Hematopoietic multipotent progenitor cell treated with erythropoietin and hydrocortisone succinate and interleukin-3 and kit ligand, for 15 days (in vitro differentiated cells): ENCODE results near the gene FIG4.
"Not testable (repeated sequence)": the region's sequence is repeated elsewhere in the genome, so short reads cannot be mapped to it uniquely, and the experiment has no call there.

Source experiments
- DNase-seq: peaks from one replicate; pipeline ENCODE4 v3.0.0-alpha.2; 2015; ENCODE audit warnings: low spot score

The FIG4 gene

DNA sequence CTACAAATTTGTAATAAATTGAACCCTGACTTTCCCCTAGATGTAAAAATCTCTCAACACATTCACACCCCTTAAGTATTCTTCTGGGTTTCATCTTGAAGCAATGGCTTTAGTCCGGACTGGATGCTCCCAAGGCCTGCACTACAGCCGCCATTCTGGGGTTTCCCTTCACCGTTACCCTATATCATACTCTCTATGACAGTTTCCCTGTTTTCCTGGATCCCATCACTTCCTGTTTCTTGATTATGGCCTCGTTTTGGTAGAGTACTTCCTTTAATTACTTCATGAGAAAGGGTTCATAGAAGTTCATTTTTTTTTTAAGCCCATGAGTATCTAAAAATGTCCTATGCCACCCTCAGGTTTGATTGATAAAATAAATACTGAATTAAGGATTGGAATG lies 11.7 kb downstream of the FIG4 start:
- no peak for DNase-seq

- DNase-seq = peak; percentile 77
Measured at GRCh38 chr6:109705258-109705657, 14.2 kb downstream of the FIG4 start.

DNA sequence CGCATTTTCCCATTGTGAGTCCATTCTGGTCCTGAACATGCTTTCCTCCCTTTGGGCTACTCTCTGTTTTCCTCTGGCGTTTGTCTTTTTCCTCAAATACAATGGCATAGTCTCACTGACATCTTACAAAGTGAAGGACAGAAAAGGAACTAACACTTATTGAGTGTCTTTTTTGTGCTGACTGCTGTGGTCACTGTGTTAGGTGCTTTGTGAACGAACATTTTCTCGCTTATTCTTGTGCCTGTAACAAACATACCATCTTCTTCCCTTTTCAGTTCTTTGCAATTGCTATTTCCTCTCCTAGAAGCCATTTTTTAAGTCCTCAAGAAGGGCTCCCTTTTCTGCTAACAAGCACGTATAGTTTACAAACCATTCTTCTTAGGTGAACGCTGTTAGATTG lies 15.4 kb downstream of the FIG4 start:
- DNase-seq = no peak

GRCh38 chr6:109708099-109708498 lies 17.0 kb downstream of the FIG4 start:
- DNase-seq = not testable (repeated sequence)

- DNase-seq = no peak
Measured at GRCh38 chr6:109713097-109713496, 22.0 kb downstream of the FIG4 start.

GRCh38 chr6:109714166-109714565 lies 23.1 kb downstream of the FIG4 start:
- no peak for DNase-seq

GRCh38 chr6:109714611-109715010 lies 23.5 kb downstream of the FIG4 start:
- DNase-seq = no peak

DNA sequence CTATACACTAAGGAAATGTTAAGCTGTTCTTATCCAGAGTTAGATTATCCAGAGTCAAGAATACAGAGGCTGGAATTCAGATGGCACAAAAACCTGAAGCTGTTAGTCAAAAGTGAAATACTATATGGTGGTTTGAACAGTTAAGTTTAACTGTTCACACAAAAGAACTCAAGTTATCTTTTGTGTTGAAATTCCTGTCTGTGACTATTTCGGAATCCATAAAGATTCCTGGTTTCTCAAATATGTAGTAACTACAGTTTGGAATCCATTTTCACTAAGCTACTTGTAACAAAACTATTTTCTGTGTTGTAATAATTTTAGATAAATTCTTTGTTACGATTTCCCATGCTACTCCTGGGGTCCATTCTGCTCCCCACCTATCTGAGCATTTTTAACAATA lies 24.5 kb downstream of the FIG4 start:
- no peak for DNase-seq

GRCh38 chr6:109717971-109718370 lies 26.9 kb downstream of the FIG4 start:
- DNase-seq = no peak

DNA sequence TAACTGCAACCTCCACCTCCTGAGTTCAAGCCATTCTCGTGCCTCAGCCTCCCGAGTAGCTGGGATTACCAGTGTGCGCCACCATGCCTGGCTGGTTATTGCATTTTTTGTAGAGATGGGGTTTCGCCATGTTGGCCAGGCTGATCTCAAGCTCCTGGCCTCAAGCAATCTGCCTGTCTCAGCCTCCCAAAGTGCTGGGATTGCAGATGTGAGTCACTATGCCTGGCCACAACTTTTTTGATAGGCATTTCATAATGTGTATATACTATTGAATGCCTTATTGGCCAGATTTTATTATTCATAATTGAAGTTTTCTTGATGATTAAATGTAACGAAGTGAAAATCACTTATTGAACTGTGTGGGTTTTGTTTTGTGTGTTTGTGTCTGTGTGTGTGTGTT lies 27.9 kb downstream of the FIG4 start:
- no peak for DNase-seq

GRCh38 chr6:109720311-109720710 lies 29.2 kb downstream of the FIG4 start:
- DNase-seq = no peak

GRCh38 chr6:109722011-109722410 lies 30.9 kb downstream of the FIG4 start:
- DNase-seq = no peak

GRCh38 chr6:109722564-109723254 lies 31.6 kb downstream of the FIG4 start:
- DNase-seq = no peak

DNA sequence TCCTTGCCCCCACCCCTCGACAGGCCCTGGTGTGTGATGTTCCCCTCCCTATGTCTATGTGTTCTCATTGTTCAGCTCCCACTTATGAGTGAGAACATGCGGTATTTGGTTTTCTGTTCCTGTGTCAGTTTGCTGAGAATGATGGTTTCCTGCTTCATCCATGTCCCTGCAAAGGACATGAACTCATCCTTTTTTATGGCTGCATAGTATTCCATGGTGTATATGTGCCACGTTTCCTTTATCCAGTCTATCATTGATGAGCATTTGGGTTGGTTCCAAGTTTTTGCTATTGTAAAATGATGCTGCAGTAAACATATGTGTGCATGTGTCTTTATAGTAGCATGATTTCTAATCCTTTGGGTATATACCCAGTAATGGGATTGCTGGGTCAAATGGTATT lies 34.2 kb downstream of the FIG4 start:
- DNase-seq = not testable (repeated sequence)

DNA sequence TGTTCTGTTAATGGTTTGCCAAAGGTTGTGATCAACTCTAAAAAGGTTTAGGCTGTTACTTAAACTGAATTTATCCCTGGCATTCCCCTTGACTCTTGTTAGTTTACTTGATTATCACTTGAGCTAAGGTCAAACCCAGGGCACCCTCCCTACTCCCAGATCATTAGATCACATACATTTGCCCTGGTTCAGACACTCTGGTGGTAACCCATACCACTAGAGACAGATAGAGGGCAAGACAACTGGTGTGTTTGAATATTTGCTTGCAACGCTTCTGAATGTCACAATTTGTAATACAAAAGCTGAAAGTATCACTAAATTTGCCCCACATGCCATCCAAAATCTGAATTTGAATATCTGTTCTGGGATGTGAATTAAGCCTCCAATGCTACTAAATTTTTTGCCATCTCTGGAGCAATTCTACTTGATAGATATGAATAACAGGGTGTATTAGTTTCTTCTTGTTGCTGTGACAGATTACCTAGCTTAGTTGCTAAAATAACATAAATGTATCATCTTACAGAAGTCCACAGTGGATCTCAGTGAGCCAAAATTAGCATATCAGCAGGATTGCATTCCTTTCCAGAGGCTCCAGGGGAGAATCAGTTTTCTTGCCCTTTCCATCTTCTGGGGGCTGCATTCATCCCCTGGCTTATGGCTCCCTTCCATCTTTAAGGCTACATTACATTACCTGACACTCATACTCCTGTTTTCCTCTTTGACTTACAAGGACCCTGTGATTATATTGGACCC lies 45.4 kb downstream of the FIG4 start:
- DNase-seq = no peak

- no peak for DNase-seq
Measured at GRCh38 chr6:109738255-109738654, 47.2 kb downstream of the FIG4 start.

DNA sequence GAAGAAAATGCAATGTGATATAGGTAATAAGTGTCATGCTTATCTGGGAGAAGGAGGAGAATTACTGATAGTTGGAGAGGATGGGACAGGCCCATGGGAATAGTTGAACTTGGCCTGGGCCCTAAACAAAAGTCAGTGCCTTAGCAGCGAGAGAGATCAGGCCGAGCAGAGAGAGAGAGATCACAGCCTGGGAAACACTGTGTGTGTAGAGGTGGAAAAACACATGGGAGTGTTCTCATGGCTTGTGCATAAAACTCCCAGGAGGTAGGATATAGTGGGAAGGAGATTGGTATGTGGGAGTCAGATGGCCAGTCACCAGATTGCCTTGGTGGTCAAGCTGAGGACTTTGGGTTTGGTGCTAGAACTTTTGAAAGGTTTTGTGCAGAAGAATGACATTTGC lies 47.6 kb downstream of the FIG4 start:
- DNase-seq = no peak

GRCh38 chr6:109739686-109740085 lies 48.6 kb downstream of the FIG4 start:
- DNase-seq = no peak

DNA sequence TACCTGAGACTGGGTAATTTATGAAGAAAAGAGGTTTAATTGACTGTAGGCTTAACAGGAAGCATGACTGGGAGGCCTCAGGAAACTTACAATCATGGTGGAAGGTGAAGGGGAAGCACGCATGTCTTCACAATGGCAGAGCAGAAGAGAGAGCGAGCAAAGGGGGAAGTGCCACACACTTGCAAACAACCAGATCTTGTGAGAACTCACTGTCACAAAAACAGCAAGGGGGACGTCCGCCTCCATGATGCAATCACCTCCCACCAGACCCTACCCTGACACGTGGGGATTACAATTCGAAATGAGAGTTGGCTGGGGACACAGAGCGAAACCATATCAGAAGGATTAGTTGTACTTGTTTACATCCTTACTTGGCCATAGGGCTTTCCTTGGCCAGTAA lies 49.7 kb downstream of the FIG4 start:
- no peak for DNase-seq

GRCh38 chr6:109743739-109744138 lies 52.6 kb downstream of the FIG4 start:
- no peak for DNase-seq

GRCh38 chr6:109744779-109745178 lies 53.7 kb downstream of the FIG4 start:
- DNase-seq = not testable (repeated sequence)

- DNase-seq = no peak
Measured at GRCh38 chr6:109747221-109747620, 56.1 kb downstream of the FIG4 start.

- DNase-seq = no peak
Measured at GRCh38 chr6:109759098-109759955, 68.2 kb downstream of the FIG4 start.
